SK-N-SH (cell line): ENCODE data around the gene BCAM. TPM values are rescaled to one million over a fixed set of nuclear protein-coding genes. Genes with fewer than 3 reads are reported as not detected.

Experiments used
- CTCF ChIA-PET: fragments of 300-600, 350-600 bp; formaldehyde crosslinking; extraction: SDS; loops from one replicate; lab custom pipeline; 2021; lab: Yijun Ruan, JAX
- POLR2A ChIA-PET: fragments of 350-600 bp; sonication (Branson Sonifier 250); formaldehyde crosslinking; extraction: SDS; loops from one replicate; lab custom pipeline; 2020; ENCODE audit warnings: antibody characterized with exemption, inconsistent platforms; lab: Yijun Ruan, JAX
- DNase-seq: peaks from one replicate; pipeline ENCODE4 v3.0.0; 2012
- H2AFZ ChIP-seq: fragments of 200-600 bp; sonication (generic); 2 replicates; pipeline ENCODE4 v1.8.1; 2016; ENCODE audit warnings: antibody characterized with exemption, mild to moderate bottlenecking, low read depth
- H3F3A ChIP-seq: fragments of 200-600 bp; sonication (generic); replicated peaks from 2 replicates; pipeline ENCODE3; 2016; ENCODE audit warnings: antibody characterized with exemption, mild to moderate bottlenecking; ENCODE audit not compliant: insufficient read depth
- H3K27ac ChIP-seq, 2 experiments: fragments of 200-500 bp in 1 of 2; fragments of 200-600 bp in 1 of 2; sonication (Bioruptor generic) in 1 of 2; sonication (generic), shearing (Covaris generic) in 1 of 2; 2 replicates each; pipeline versions ENCODE4 v1.5.1 to v1.6.1; 2014 to 2016; ENCODE audit warnings: low read depth in 2 of 2, inconsistent platforms in 1 of 2, low read length in 1 of 2, mild to moderate bottlenecking in 1 of 2, mixed read lengths in 1 of 2
- H3K27me3 ChIP-seq: fragments of 200-600 bp; sonication (generic), shearing (Covaris generic); 2 replicates; pipeline ENCODE4 v1.6.1; 2016; ENCODE audit warnings: mixed run types; ENCODE audit not compliant: insufficient read depth
- H3K36me3 ChIP-seq, 2 experiments: fragments of 200-500 bp in 1 of 2; fragments of 200-600 bp in 1 of 2; sonication (Bioruptor generic) in 1 of 2; sonication (generic) in 1 of 2; replicated peaks in 1 of 2; 2 replicates each; pipeline versions ENCODE3 to v1.5.1; 2014 to 2016; ENCODE audit warnings: low read length in 1 of 2, mild to moderate bottlenecking in 1 of 2; ENCODE audit not compliant: insufficient read depth in 2 of 2, control insufficient read depth in 1 of 2
- H3K4me1 ChIP-seq, 2 experiments: fragments of 200-500 bp in 1 of 2; fragments of 200-600 bp in 1 of 2; sonication (Bioruptor generic) in 1 of 2; sonication (generic), shearing (Covaris generic) in 1 of 2; 2 replicates each; pipeline versions ENCODE4 v1.5.1 to v1.6.1; 2014 to 2016; ENCODE audit warnings: low read depth in 1 of 2, low read length in 1 of 2, mixed run types in 1 of 2; ENCODE audit not compliant: insufficient read depth in 2 of 2, control insufficient read depth in 1 of 2
- H3K4me2 ChIP-seq: fragments of 200-600 bp; sonication (generic), shearing (Covaris generic); 2 replicates; pipeline ENCODE4 v1.6.1; 2017; ENCODE audit warnings: mixed run types
- H3K4me3 ChIP-seq, 2 experiments: fragments of 200-500 bp in 1 of 2; fragments of 200-600 bp in 1 of 2; sonication (Bioruptor generic) in 1 of 2; sonication (generic), shearing (Covaris generic) in 1 of 2; 2 replicates each; pipeline versions ENCODE4 v1.5.1 to v1.8.1; 2014 to 2016; ENCODE audit warnings: low read depth in 2 of 2, inconsistent platforms in 1 of 2, low read length in 1 of 2, mild to moderate bottlenecking in 1 of 2, mixed read lengths in 1 of 2, moderate library complexity in 1 of 2
- H3K79me2 ChIP-seq: fragments of 200-600 bp; sonication (generic); 2 replicates; pipeline ENCODE4 v1.8.1; 2017; ENCODE audit warnings: mild to moderate bottlenecking; ENCODE audit not compliant: insufficient read depth
- H3K9ac ChIP-seq: fragments of 200-600 bp; sonication (generic); 2 replicates; pipeline ENCODE4 v1.6.1; 2017; ENCODE audit warnings: mixed run types
- H3K9me2 ChIP-seq: fragments of 200-600 bp; sonication (generic); 2 replicates; pipeline ENCODE4 v1.6.1; 2017; ENCODE audit warnings: mixed run types
- H3K9me3 ChIP-seq: fragments of 200-600 bp; sonication (generic); 2 replicates; pipeline ENCODE4 v1.6.1; 2017; ENCODE audit warnings: mixed run types, mild to moderate bottlenecking, moderate library complexity
- H4K20me1 ChIP-seq: fragments of 200-600 bp; sonication (generic); 2 replicates; pipeline ENCODE4 v1.6.1; 2017; ENCODE audit warnings: mild to moderate bottlenecking, mixed run types; ENCODE audit not compliant: insufficient read depth
- CHD2 ChIP-seq: fragments of 150-350 bp; IDR thresholded peaks from 2 replicates; pipeline ENCODE4 v1.6.1; 2018; ENCODE audit warnings: low read length; ENCODE audit not compliant: partially characterized antibody
- EP300 ChIP-seq, 2 experiments: IDR thresholded peaks; 2 replicates each; pipeline versions ENCODE4 v1.4.0 to v1.6.1; 2012; ENCODE audit warnings: borderline replicate concordance in 1 of 2, low read depth in 1 of 2, low read length in 1 of 2
- GABPA ChIP-seq: IDR thresholded peaks from 2 replicates; pipeline ENCODE4 v1.4.0; 2012; ENCODE audit warnings: low read depth, mild to moderate bottlenecking
- JUND ChIP-seq: IDR thresholded peaks from 2 replicates; pipeline ENCODE4 v1.4.0; 2012
- MEF2A ChIP-seq: IDR thresholded peaks from 2 replicates; pipeline ENCODE4 v1.4.0; 2012; ENCODE audit warnings: low read depth, borderline replicate concordance
- RCOR1 ChIP-seq: fragments of 150-350 bp; IDR thresholded peaks from 2 replicates; pipeline ENCODE4 v1.6.1; 2017; ENCODE audit warnings: antibody characterized with exemption, low read length
- RFX5 ChIP-seq: IDR thresholded peaks from 2 replicates; pipeline ENCODE4 v1.6.1; 2012; ENCODE audit warnings: mild to moderate bottlenecking, improper control_type of control experiment, low read length
- SIN3A ChIP-seq: IDR thresholded peaks from 2 replicates; pipeline ENCODE4 v1.6.1; 2012; ENCODE audit warnings: low read depth, mild to moderate bottlenecking, low read length, moderate library complexity, borderline replicate concordance
- TCF12 ChIP-seq: IDR thresholded peaks from 2 replicates; pipeline ENCODE4 v1.4.0; 2012
- YY1 ChIP-seq: IDR thresholded peaks from 2 replicates; pipeline ENCODE4 v1.4.0; 2012; ENCODE audit warnings: low read depth, mild to moderate bottlenecking
- WGBS: methylation state at CpG from one replicate; pipeline ENCODE4 v1.1.6; 2017; ENCODE audit warnings: low lambda C conversion rate; 5-methylcytosine and 5-hydroxymethylcytosine counted together
- polyA plus RNA-seq, 3 experiments: library from polyadenylated mRNA; depleted of rRNA; stranded (reverse); fragments of >200 nt; gene quantifications; 2 replicates each; pipeline ENCODE4 v1.2.3, GENCODE V29; 2012
- TF ChIP-seq, protein P1 (sequence below): fragments of 200-600 bp; sonication (generic); IDR thresholded peaks from 2 replicates; pipeline ENCODE4 v1.6.1; 2017; ENCODE audit warnings: antibody characterized with exemption, mild to moderate bottlenecking, moderate library complexity
- TF ChIP-seq, protein P2 (sequence below): IDR thresholded peaks from 2 replicates; pipeline ENCODE4 v1.4.0; 2012; ENCODE audit warnings: low read depth
- TF ChIP-seq, protein P3 (sequence below): IDR thresholded peaks from 2 replicates; pipeline ENCODE4 v1.6.1; 2012; ENCODE audit warnings: mild to moderate bottlenecking, low read depth, low read length, moderate library complexity
- TF ChIP-seq, protein P4 (sequence below): IDR thresholded peaks from 2 replicates; pipeline ENCODE4 v1.4.0; 2012; ENCODE audit warnings: low read depth, borderline replicate concordance

The BCAM gene
- polyA plus RNA-seq, 1 of the 3 experiments (the other 2 are of a cell fraction) = 34.0 TPM

- TF ChIP-seq, protein P1, sequence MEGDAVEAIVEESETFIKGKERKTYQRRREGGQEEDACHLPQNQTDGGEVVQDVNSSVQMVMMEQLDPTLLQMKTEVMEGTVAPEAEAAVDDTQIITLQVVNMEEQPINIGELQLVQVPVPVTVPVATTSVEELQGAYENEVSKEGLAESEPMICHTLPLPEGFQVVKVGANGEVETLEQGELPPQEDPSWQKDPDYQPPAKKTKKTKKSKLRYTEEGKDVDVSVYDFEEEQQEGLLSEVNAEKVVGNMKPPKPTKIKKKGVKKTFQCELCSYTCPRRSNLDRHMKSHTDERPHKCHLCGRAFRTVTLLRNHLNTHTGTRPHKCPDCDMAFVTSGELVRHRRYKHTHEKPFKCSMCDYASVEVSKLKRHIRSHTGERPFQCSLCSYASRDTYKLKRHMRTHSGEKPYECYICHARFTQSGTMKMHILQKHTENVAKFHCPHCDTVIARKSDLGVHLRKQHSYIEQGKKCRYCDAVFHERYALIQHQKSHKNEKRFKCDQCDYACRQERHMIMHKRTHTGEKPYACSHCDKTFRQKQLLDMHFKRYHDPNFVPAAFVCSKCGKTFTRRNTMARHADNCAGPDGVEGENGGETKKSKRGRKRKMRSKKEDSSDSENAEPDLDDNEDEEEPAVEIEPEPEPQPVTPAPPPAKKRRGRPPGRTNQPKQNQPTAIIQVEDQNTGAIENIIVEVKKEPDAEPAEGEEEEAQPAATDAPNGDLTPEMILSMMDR = no peak
- TF ChIP-seq SIN3A = no peak
- no peak for TF ChIP-seq YY1
- TF ChIP-seq EP300 (IDR thresholded peaks at IDR 0.05; ENCODE audit: borderline replicate concordance in 1 of 2, low read depth in 1 of 2, low read length in 1 of 2) = no peak
These were observed 25.4 kb upstream of the BCAM start (continued) for GRCh38 chr19:44783545-44783944.

- Histone ChIP-seq H3K4me2 (no peak overlapping the region), H3K9ac (no peak overlapping the region), H3K36me3 (no peaks in the 10 kb centered on the region), H2AFZ (no peak overlapping the region), H3F3A (peaks cover 7% of the 10 kb centered on the region), H3K4me1 (no peaks in the 10 kb centered on the region), H3K9me3 (no peaks in the 10 kb centered on the region), H3K79me2 (no peaks in the 10 kb centered on the region), H4K20me1 (no peaks in the 10 kb centered on the region), H3K9me2 (no peaks in the 10 kb centered on the region), H3K4me3 (no peak overlapping the region), H3K27me3 (no peaks in the 10 kb centered on the region), H3K27ac (no peak overlapping the region)
- DNase-seq = no peak
- ChIA-PET POLR2A (no interaction called here), CTCF (interaction anchor here (0.7 to 3.6 kb wide), 20 partner anchors 7 to 214 kb away, joined by 3 to 74 read pairs (median 9); partner anchors contain the start of gene BCAM)
- 27% methylated on average over 3 of the region's 3 CpGs for WGBS
- TF ChIP-seq, protein P2, sequence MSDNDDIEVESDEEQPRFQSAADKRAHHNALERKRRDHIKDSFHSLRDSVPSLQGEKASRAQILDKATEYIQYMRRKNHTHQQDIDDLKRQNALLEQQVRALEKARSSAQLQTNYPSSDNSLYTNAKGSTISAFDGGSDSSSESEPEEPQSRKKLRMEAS = no peak
- no peak for TF ChIP-seq RCOR1
- no peak for TF ChIP-seq MEF2A
- TF ChIP-seq, protein P3, sequence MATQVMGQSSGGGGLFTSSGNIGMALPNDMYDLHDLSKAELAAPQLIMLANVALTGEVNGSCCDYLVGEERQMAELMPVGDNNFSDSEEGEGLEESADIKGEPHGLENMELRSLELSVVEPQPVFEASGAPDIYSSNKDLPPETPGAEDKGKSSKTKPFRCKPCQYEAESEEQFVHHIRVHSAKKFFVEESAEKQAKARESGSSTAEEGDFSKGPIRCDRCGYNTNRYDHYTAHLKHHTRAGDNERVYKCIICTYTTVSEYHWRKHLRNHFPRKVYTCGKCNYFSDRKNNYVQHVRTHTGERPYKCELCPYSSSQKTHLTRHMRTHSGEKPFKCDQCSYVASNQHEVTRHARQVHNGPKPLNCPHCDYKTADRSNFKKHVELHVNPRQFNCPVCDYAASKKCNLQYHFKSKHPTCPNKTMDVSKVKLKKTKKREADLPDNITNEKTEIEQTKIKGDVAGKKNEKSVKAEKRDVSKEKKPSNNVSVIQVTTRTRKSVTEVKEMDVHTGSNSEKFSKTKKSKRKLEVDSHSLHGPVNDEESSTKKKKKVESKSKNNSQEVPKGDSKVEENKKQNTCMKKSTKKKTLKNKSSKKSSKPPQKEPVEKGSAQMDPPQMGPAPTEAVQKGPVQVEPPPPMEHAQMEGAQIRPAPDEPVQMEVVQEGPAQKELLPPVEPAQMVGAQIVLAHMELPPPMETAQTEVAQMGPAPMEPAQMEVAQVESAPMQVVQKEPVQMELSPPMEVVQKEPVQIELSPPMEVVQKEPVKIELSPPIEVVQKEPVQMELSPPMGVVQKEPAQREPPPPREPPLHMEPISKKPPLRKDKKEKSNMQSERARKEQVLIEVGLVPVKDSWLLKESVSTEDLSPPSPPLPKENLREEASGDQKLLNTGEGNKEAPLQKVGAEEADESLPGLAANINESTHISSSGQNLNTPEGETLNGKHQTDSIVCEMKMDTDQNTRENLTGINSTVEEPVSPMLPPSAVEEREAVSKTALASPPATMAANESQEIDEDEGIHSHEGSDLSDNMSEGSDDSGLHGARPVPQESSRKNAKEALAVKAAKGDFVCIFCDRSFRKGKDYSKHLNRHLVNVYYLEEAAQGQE = no peak
- TF ChIP-seq JUND = no peak
- no peak for TF ChIP-seq GABPA
- no peak for TF ChIP-seq RFX5
- TF ChIP-seq, protein P4, sequence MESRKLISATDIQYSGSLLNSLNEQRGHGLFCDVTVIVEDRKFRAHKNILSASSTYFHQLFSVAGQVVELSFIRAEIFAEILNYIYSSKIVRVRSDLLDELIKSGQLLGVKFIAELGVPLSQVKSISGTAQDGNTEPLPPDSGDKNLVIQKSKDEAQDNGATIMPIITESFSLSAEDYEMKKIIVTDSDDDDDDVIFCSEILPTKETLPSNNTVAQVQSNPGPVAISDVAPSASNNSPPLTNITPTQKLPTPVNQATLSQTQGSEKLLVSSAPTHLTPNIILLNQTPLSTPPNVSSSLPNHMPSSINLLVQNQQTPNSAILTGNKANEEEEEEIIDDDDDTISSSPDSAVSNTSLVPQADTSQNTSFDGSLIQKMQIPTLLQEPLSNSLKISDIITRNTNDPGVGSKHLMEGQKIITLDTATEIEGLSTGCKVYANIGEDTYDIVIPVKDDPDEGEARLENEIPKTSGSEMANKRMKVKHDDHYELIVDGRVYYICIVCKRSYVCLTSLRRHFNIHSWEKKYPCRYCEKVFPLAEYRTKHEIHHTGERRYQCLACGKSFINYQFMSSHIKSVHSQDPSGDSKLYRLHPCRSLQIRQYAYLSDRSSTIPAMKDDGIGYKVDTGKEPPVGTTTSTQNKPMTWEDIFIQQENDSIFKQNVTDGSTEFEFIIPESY = no peak
- TF ChIP-seq CHD2 = no peak
- no peak for TF ChIP-seq YY1
- no peak for TF ChIP-seq TCF12
These were observed 23.6 kb upstream of the BCAM start for GRCh38 chr19:44785271-44785670.
